ENCODE measurements around the gene TMEM115.

GRCh38 chr3:50339485-50340146, 19.7 kb downstream of the TMEM115 start:
- TF ChIP-seq CC2D1A (CRISPR knock-in tag; IDR thresholded peaks at IDR 0.05), result no peak
- TF ChIP-seq BCLAF1 (IDR thresholded peaks at IDR 0.05), result no peak
- TF ChIP-seq ETS1 (CRISPR knock-in tag; IDR thresholded peaks at IDR 0.05), result no peak
- TF ChIP-seq CTCF (CRISPR knock-in tag; IDR thresholded peaks at IDR 0.05), result no peak
- no peak for TF ChIP-seq KAT2B (IDR thresholded peaks at IDR 0.05; ENCODE audit: borderline replicate concordance, low read depth, low read length)
- TF ChIP-seq PRDM4 (CRISPR knock-in tag; IDR thresholded peaks at IDR 0.05; ENCODE audit: borderline replicate concordance), result no peak
- no peak for TF ChIP-seq MAX (IDR thresholded peaks at IDR 0.05)
- TF ChIP-seq RFX5 (IDR thresholded peaks at IDR 0.05; ENCODE audit: low read depth, low read length), result no peak
- no peak for TF ChIP-seq USF2 (IDR thresholded peaks at IDR 0.05; ENCODE audit: low read depth, low read length)
- TF ChIP-seq USF2 (CRISPR knock-in tag; IDR thresholded peaks at IDR 0.05; ENCODE audit: borderline replicate concordance), result no peak
- TF ChIP-seq RAD21 (CRISPR knock-in tag; IDR thresholded peaks at IDR 0.05), result no peak
- TF ChIP-seq BRF2 (CRISPR knock-in tag; IDR thresholded peaks at IDR 0.05), result no peak
- no peak for TF ChIP-seq ZNF572 (CRISPR knock-in tag; IDR thresholded peaks at IDR 0.05)

Data from HepG2 (cell line).